Stimulated activated naive B cell treated with anti-CD40 and anti-IgM and Interleukin-4, amounts not matched to agents 10 μg/mL and 1 μg/mL and 100 μg/mL, for 72 hours (primary cell): ENCODE results near the gene SLC24A4.

Source experiments
- ATAC-seq, 2 donors: fragments of 150-1000 bp; cut with Tn5 transposase; replicated peaks; 2 replicates each; pipeline ENCODE4 v1.10.0; 2021; ENCODE audit warnings: moderate library complexity in 1 of 2
- DNase-seq: peaks from one replicate; pipeline ENCODE4 v3.0.0; 2021
- H3K27ac Mint-ChIP-seq: one replicate; pipeline ENCODE4 v1.8.0; 2022; ENCODE audit warnings: mild to moderate bottlenecking, mixed read lengths
- H3K27me3 Mint-ChIP-seq, 2 donors: one replicate each; pipeline ENCODE4 v1.8.0; 2022; ENCODE audit warnings: mixed read lengths in 2 of 2
- H3K36me3 Mint-ChIP-seq, 2 donors: one replicate each; pipeline ENCODE4 v1.8.0; 2022; ENCODE audit warnings: mixed read lengths in 2 of 2, mild to moderate bottlenecking in 1 of 2
- H3K4me1 Mint-ChIP-seq, 2 donors: one replicate each; pipeline ENCODE4 v1.8.0; 2022; ENCODE audit warnings: mixed read lengths in 2 of 2, mild to moderate bottlenecking in 1 of 2
- H3K4me3 Mint-ChIP-seq, 2 donors: one replicate each; pipeline ENCODE4 v1.8.0; 2022; ENCODE audit warnings: mild to moderate bottlenecking in 2 of 2, mixed read lengths in 2 of 2, moderate library complexity in 1 of 2
- H3K9me3 Mint-ChIP-seq, 2 donors: one replicate each; pipeline ENCODE4 v1.8.0; 2022; ENCODE audit warnings: mixed read lengths in 2 of 2, mild to moderate bottlenecking in 1 of 2

SLC24A4 gene

DNA sequence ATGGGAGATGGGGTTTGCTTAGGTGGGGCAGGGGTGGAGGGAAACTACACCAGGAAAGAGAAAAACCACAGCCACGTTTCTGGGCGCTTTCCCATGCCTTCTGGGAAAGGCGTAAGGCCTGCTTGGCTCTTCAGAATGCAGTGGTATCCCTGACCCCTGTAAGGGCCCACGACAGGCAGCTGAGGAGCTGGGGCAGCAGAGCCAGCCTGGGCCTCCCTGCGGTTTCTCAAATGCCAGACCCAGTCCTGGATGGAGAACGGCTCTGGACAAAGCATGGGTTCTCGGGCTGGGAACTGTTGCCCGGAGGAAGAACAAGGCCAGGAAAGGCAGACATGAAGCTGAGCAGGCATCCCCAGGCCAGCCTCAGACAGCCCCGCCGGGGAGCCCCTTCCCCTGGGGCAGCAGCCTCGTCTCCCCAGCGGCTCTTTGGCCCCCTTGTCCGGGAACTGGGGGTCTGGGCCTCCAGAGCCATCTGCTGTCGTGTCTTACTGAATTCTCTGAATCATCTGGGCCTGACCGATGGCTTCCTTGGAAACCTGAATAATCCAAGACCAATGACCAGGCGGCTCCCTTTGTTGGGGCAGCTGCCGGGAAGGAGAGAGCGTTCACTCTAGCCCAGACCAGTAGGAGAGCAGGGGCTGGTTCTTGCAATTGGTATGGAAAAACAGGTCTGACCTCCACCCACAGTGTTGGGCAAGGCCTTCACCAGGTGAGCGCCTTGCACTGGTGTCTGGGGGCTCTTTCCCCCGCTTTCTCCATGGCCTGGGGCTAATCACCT lies 126.6 kb downstream of the SLC24A4 start:
- Mint-ChIP-seq H3K4me3 (no peak overlapping the region), H3K27ac (no peak overlapping the region), H3K4me1 (no peaks in the 10 kb centered on the region), H3K9me3 (no peaks in the 10 kb centered on the region), H3K36me3 (no peaks in the 10 kb centered on the region), H3K27me3 (no peaks in the 10 kb centered on the region)
- ATAC-seq: no peak
- DNase-seq: no peak

DNA sequence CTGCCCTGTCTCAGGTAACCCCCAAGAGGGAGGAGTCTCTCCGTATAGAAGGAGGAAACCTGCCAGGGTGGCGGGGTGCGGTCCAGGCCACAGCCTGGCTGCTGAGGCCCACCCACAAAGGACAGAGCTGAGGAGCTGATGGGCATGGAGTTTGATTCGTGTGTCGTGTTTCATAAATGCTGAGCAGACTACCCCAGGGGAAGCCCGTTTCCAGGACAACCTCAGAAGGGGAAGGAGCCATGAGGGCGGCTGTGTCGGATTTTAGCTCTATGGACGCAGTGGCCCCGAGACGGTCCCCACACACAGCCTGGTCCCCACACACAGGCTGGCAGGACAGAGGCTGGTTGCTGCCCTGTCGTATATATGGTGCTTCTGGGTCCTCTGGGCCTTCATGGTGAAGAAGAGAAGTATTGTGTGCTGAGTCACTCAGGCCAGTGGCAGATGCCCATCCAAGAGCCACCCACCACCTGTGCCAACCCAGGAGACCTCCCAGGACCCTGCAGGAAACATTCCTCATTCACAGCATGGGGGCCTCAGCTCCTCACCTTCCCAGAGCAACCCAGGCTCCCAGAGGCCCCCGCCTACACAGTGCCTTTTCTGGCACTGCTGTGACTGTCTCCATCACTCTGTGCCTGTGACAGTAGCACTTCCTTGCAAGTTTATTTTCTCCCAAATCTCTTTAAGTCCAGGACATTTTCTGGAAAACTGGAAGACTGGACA lies 127.5 kb downstream of the SLC24A4 start:
- no peaks in the 10 kb centered on the region for H3K9me3 Mint-ChIP-seq
- H3K4me3 Mint-ChIP-seq: no peak overlapping the region
- no peaks in the 10 kb centered on the region for H3K27me3 Mint-ChIP-seq
- ATAC-seq: peak; percentile 34 to 52
- H3K36me3 Mint-ChIP-seq: no peaks in the 10 kb centered on the region
- no peaks in the 10 kb centered on the region for H3K4me1 Mint-ChIP-seq
- H3K27ac Mint-ChIP-seq: no peak overlapping the region
- no peak for DNase-seq

DNA sequence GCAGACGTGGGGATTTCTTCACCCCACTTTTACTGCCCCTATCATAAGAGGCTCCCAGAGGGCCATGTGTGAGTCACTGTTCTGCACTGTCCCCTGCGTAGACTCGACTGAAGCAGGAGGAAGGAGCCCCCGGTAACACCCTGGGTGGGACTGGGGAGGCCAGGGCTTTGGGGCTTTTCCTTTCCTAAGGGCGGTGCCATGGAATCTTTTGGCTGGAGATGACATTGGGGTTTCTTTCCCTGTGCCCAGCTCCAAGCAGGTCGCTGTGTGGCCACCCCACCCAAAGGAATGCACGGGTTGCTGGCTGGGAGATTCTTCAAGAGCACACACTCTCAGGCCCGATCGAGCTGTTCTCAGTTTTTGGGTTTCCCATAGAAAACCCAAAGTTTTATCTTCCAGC lies 128.3 kb downstream of the SLC24A4 start:
- Mint-ChIP-seq H3K9me3 (no peaks in the 10 kb centered on the region), H3K4me3 (no peak overlapping the region), H3K27me3 (no peaks in the 10 kb centered on the region), H3K4me1 (no peaks in the 10 kb centered on the region), H3K27ac (no peak overlapping the region), H3K36me3 (no peaks in the 10 kb centered on the region)
- ATAC-seq (no peak), DNase-seq (no peak)

DNA sequence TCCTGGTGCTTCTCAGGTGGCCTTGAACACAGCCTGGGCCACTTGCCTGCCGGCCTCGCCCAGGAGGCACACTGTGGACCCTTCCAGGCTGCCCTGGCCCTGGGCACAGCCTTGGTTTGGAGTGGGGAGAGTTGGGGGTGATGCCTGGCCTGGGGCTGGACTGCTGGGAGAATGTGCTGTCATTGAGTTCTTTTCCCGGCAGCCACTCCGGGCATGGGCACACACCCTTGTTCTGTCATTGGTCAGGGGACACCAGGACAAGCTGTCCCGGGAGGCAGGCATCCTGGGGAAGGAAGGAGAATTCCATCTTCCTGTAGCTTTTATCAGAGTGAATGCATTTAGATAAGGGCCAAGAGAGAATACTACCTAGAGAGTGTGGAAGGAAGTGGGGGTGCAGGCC lies 128.8 kb downstream of the SLC24A4 start:
- no peak overlapping the region for H3K27ac Mint-ChIP-seq

DNA sequence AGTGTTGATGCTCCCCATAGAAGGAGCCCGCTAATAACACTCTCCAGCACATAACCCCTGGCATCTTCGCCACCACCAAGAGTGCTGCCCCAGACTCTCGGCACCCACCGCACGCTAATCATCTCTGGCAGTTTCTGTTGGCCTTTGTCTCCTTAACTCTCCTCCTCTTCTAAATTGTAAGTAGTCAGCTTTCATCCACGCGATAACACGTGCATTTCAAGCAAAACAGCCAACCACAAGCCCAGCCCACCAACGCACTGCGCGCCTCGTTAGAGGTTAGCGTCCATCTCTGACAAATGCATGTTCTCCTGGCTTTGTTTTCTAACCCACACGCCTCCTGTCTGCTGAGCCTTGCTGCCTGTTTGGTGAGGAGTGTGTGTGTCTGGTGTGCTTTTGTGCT lies 129.5 kb downstream of the SLC24A4 start:
- Mint-ChIP-seq H3K27me3 (peaks cover 0 to 6% of the 10 kb centered on the region in 2 donors), H3K9me3 (no peaks in the 10 kb centered on the region)

More for the DNA sequence above, 128.8 kb downstream of the SLC24A4 start:
- Mint-ChIP-seq H3K4me1 (no peaks in the 10 kb centered on the region), H3K4me3 (no peak overlapping the region), H3K36me3 (no peaks in the 10 kb centered on the region), H3K9me3 (no peaks in the 10 kb centered on the region), H3K27me3 (no peaks in the 10 kb centered on the region)
- no peak for ATAC-seq
- DNase-seq: no peak

DNA sequence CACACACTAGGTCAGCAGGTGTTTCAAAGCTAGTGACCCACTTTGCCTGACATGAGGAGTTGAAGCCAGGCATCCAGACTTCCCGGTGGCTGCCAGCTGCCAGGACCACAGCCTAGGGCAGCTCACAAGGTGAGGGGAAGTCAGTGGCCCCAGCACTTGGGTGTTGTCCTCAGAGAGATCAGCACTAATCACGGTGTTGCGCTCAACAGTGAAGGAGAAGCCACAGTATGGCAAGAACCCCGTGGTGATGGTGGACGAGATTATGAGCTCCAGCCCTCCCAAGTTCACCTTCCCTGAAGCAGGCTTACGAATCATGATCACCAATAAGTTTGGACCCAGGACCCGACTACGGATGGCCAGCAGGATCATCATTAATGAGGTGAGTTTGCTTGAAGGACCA lies 130.7 kb downstream of the SLC24A4 start:
- Mint-ChIP-seq H3K9me3 (no peaks in the 10 kb centered on the region), H3K27me3 (peaks cover 0 to 14% of the 10 kb centered on the region in 2 donors), H3K27ac (no peak overlapping the region), H3K4me1 (no peaks in the 10 kb centered on the region), H3K4me3 (no peak overlapping the region), H3K36me3 (no peaks in the 10 kb centered on the region)
- ATAC-seq: no peak
- DNase-seq: no peak

More for the DNA sequence above, 129.5 kb downstream of the SLC24A4 start:
- no peak overlapping the region for H3K4me3 Mint-ChIP-seq
- H3K4me1 Mint-ChIP-seq: no peaks in the 10 kb centered on the region
- DNase-seq: no peak
- no peaks in the 10 kb centered on the region for H3K36me3 Mint-ChIP-seq
- no peak for ATAC-seq
- H3K27ac Mint-ChIP-seq: peak overlapping the region; percentile 26

DNA sequence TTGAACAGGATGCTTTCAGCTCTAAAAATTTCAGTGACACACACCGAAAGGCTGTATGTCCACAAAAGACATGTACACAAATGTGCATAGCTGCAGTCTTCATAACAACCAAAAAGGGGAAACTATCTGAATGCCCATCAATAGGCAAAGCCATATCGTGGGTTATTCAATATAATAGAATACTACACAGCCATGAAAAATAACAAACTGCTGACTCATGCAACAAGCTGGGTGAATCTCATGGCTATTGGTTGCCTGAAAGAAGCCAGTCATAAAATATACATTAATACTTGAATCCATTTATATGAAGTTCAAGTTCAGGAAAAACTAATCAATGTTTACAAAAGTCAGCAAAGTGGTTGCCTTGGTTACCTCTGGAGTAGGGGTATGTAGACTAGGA lies 132.3 kb downstream of the SLC24A4 start:
- Mint-ChIP-seq H3K4me3 (no peak overlapping the region), H3K27ac (no peak overlapping the region), H3K9me3 (no peaks in the 10 kb centered on the region), H3K36me3 (no peaks in the 10 kb centered on the region), H3K27me3 (peaks cover 0 to 29% of the 10 kb centered on the region in 2 donors), H3K4me1 (peaks cover 2 to 11% of the 10 kb centered on the region in 2 donors)
- ATAC-seq (no peak), DNase-seq (no peak)

DNA sequence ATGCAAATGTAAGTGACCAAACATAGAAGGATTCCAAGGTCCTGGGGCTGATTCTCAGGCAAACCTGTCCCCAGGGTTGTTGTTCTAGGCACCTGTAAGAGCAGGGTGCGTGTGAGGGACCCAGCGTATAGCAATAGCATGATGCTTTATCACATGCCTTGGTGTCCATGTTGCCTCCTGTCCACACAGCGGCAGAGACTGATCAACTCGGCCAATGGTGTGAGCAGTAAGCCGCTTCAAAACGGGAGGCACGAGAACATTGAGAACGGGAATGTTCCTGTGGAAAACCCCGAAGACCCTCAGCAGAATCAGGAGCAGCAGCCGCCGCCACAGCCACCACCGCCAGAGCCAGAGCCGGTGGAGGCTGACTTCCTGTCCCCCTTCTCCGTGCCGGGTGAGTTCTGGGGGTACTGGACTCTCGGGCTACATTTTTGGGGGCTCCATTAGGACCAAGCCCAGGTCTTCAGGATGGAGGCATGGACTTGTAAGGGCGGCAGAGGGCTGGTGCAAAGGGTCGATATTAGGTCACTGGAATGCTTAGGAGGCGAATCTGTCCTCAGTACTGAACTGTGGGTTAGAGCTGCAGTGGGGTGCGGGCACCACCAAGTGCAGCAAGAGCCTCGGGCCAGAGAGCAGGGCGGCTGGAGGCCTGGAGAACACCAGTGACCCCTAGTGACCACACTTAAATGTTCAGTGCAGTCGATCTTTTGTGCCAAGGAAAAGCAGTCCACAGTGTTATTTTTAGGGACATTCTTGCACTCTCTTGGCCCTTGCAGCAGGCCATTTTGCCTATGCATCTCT lies 133.4 kb downstream of the SLC24A4 start:
- peak; percentile 32 for DNase-seq
- Mint-ChIP-seq H3K9me3 (no peaks in the 10 kb centered on the region), H3K27ac (no peak overlapping the region), H3K4me3 (no peak overlapping the region), H3K36me3 (no peaks in the 10 kb centered on the region), H3K4me1 (peaks cover 10 to 21% of the 10 kb centered on the region in 2 donors), H3K27me3 (peaks cover 0 to 32% of the 10 kb centered on the region in 2 donors)
- ATAC-seq: peak; percentile 76 to 80

DNA sequence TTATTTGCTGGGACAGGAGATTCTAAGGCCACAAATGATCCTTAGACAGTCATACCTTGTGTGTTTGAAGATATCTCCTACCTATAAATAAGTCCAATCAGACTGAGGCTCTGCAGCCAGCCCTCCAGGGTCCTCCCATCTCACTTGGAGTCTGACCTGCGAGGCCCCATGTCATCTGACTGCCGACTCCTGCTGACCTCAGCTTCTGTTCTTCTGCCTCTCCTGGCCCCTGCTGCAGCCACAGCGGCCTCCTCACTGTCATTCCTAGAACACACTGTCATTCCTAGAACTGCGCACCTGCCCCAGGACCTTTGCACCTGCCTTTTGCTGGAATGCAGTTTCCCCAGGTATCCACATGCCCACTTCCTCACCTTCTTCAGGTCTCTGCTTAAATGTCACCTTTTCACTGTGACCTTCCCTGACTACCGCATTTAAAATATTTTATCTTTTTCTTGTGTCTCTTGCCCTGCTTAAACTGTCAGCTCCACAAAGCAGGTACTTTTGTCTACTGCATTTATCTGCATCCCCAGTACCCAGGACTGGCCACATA lies 134.1 kb downstream of the SLC24A4 start:
- ATAC-seq: no peak
- H3K4me1 Mint-ChIP-seq: peaks cover 13 to 23% of the 10 kb centered on the region in 2 donors

DNA sequence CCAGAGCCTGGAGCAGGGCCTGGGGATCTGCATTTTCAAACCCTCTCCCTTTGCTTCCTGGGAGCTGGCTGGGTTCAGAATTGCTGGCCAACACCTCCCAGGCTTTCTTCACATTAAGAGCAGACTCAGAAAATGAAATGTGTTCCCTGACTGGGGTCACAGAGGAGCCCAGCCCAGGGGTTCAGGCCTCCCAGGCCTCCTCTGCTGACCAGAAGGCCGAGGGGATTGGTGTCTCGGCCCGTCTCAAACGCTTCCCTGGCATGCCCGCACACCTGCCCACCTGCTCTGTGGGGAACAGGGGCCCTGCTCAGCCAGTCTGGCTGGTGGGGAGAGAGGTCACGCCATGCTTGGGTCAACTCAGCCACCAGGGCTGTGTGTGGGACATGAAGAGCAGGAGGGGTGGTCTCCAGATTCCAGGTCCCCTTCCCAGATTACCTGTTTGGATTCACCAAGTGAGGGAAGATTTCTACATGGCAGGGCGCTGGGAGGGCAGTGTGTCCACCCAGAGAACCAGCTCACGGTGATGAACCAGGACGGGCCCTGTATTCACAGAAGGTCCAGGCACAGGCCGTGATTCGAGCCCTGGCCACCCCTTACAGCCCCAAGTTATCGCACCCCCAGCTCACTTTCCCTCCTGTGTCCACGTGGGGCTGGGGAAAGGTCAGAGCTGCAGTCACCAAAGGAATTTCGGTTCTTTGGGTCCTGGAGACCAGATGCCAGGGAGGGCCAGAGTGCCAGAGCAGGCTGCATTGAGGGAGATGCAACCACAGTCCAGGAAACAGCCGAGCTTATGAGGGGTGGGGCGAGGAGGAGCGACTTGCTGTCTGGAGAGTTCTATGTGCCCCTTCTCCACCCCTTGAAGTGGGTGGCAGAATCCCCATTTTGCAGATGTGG lies 135.4 kb downstream of the SLC24A4 start:
- H3K27me3 Mint-ChIP-seq: peaks cover 10 to 51% of the 10 kb centered on the region in 2 donors
- no peak overlapping the region for H3K4me3 Mint-ChIP-seq
- no peak for ATAC-seq
- no peaks in the 10 kb centered on the region for H3K36me3 Mint-ChIP-seq
- no peak for DNase-seq
- H3K4me1 Mint-ChIP-seq: peaks cover 13 to 29% of the 10 kb centered on the region in 2 donors
- no peak overlapping the region for H3K27ac Mint-ChIP-seq
- H3K9me3 Mint-ChIP-seq: no peaks in the 10 kb centered on the region

More for the DNA sequence above, 134.1 kb downstream of the SLC24A4 start:
- DNase-seq: no peak
- Mint-ChIP-seq H3K36me3 (no peaks in the 10 kb centered on the region), H3K27ac (no peak overlapping the region), H3K9me3 (no peaks in the 10 kb centered on the region), H3K4me3 (no peak overlapping the region), H3K27me3 (peaks cover 3 to 39% of the 10 kb centered on the region in 2 donors)

DNA sequence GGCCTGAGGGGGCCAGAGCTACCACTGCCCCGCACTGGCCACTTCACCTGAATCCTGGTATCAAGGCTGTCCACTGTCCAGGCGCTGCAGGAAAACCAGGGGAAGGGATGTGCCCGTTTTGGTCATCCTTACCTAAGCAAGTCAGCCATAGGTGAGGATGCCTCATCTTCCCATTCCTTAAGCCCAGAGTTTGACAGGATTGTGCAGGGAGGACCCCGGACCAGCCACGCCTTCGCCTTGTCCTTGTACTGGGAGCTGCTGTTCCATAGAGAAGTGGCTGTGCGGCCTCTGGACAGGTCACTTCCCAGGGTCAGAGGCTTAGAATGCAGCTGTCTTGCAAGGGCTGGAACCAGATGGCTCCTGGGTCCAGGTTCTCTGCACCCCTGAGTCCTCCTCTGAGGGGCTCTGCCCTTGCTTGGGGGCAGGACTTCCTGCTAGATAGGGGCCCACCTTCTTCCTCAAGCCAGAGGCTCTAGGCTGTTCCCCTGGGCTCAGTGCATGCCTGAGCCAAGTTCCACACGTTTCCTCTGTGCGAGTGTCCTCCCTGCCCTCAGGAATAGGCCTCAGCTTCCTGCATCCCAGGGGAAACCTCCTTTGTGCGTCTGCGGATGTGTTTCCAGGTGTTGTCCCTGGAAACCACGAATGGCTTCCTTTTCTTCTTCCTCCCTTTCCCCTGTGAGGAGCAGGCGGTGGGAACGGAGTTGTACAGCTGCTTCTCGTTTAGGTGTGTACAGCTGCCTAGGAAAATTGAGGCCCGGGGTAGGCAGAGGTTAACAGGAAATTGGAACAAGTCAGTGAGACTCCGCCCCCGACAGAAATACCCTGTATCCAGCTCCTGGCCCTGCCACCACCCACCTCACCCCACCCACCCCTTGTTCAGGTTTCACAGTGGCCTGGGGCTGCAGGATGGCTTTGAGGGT lies 136.3 kb downstream of the SLC24A4 start:
- H3K36me3 Mint-ChIP-seq: no peaks in the 10 kb centered on the region

DNA sequence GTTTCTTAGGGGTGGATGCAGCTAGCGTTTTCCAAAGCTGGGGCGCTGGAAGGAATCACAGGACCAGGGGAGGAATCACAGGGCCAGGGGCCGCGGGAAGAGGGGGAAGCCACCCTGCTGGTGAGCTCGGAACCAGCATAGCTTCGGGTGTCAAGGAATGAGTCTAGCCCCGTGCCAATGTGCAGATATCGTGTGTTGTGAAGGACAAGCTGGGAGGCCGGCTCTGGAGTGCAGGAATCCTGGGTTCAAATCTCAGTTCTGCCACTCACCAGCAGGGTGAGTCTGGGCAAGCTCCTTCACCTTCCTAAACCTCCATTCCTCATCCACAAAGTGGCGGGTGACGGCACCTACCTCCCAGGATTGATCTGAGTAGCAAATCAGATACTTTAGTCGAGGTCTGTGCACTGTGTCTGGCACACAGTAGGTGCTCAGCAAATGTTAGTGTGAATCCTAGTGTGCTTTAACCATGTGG lies 137.0 kb downstream of the SLC24A4 start:
- Mint-ChIP-seq H3K36me3 (no peaks in the 10 kb centered on the region), H3K4me3 (no peak overlapping the region)

More for the DNA sequence above, 136.3 kb downstream of the SLC24A4 start:
- Mint-ChIP-seq H3K4me3 (no peak overlapping the region), H3K27me3 (peaks cover 10 to 51% of the 10 kb centered on the region in 2 donors), H3K27ac (no peak overlapping the region), H3K4me1 (peaks cover 13 to 29% of the 10 kb centered on the region in 2 donors), H3K9me3 (no peaks in the 10 kb centered on the region)
- no peak for ATAC-seq
- DNase-seq: no peak

More for the DNA sequence above, 137.0 kb downstream of the SLC24A4 start:
- Mint-ChIP-seq H3K4me1 (peaks cover 13 to 29% of the 10 kb centered on the region in 2 donors), H3K9me3 (no peaks in the 10 kb centered on the region), H3K27ac (no peak overlapping the region), H3K27me3 (peaks cover 10 to 51% of the 10 kb centered on the region in 2 donors)
- DNase-seq (no peak), ATAC-seq (no peak)
